DMS53 treated with DMSO at 0.1 percent for 48 hours (cell line): Measurements from ENCODE around the gene SPOUT1.

Experiments used
- DNase-seq: peaks from one replicate; lab custom pipeline; 2025; ENCODE audit not compliant: unreplicated experiment; lab: John Stamatoyannopoulos, UW

SPOUT1 gene

GRCh38 chr9:128838338-128838737 is 8.7 kb upstream of the SPOUT1 start:
- no peak for DNase-seq

GRCh38 chr9:128836509-128837145 is 7.0 kb upstream of the SPOUT1 start:
- DNase-seq: no peak

- no peak for DNase-seq
Measured at GRCh38 chr9:128835246-128836210, 5.9 kb upstream of the SPOUT1 start.

- no peak for DNase-seq
Measured at GRCh38 chr9:128833696-128834095, 4.1 kb upstream of the SPOUT1 start.

- DNase-seq: no peak
Measured at GRCh38 chr9:128828719-128829452, 708 bp downstream of the SPOUT1 start.

GRCh38 chr9:128828267-128828666 is 1.3 kb downstream of the SPOUT1 start:
- no peak for DNase-seq

GRCh38 chr9:128825923-128826700 is 3.5 kb downstream of the SPOUT1 start:
- DNase-seq: no peak

- DNase-seq: no peak
Measured at GRCh38 chr9:128824911-128825310, 4.7 kb downstream of the SPOUT1 start.

GRCh38 chr9:128823903-128824406 is 5.6 kb downstream of the SPOUT1 start:
- no peak for DNase-seq

GRCh38 chr9:128823362-128823902 is 6.2 kb downstream of the SPOUT1 start:
- DNase-seq: no peak

GRCh38 chr9:128822407-128823042 is 7.1 kb downstream of the SPOUT1 start:
- DNase-seq: no peak

GRCh38 chr9:128821584-128822406 is 7.8 kb downstream of the SPOUT1 start:
- DNase-seq: no peak

GRCh38 chr9:128820665-128821583 is 8.7 kb downstream of the SPOUT1 start:
- no peak for DNase-seq

GRCh38 chr9:128819716-128820664 is 9.6 kb downstream of the SPOUT1 start:
- DNase-seq: peak; percentile 54

- DNase-seq: no peak
Measured at GRCh38 chr9:128818839-128819715, 10.5 kb downstream of the SPOUT1 start.
